GM18520 (cell line): ENCODE data around the gene IRF2BP1.
A peak's percentile ranks its signal among the peaks of the same experiment; 100 is the strongest.

Source experiments
- ATAC-seq: cut with Tn5 transposase; IDR thresholded peaks from one replicate; pipeline ENCODE4 v1.9.1; 2021; ENCODE audit not compliant: unreplicated experiment

The IRF2BP1 gene, protein sequence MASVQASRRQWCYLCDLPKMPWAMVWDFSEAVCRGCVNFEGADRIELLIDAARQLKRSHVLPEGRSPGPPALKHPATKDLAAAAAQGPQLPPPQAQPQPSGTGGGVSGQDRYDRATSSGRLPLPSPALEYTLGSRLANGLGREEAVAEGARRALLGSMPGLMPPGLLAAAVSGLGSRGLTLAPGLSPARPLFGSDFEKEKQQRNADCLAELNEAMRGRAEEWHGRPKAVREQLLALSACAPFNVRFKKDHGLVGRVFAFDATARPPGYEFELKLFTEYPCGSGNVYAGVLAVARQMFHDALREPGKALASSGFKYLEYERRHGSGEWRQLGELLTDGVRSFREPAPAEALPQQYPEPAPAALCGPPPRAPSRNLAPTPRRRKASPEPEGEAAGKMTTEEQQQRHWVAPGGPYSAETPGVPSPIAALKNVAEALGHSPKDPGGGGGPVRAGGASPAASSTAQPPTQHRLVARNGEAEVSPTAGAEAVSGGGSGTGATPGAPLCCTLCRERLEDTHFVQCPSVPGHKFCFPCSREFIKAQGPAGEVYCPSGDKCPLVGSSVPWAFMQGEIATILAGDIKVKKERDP

GRCh38 chr19:45885556-45886426 lies at the start of gene IRF2BP1:
Gene IRF2BP1, minus strand, starts transcription at chr19:45886141. Its CDS starts 367 bp downstream, at chr19:45885774.
- peak; percentile 31 for ATAC-seq

- no peak for ATAC-seq
Measured at GRCh38 chr19:45935267-45935666, 49.3 kb upstream of the IRF2BP1 start.

GRCh38 chr19:45934551-45935230 lies 48.8 kb upstream of the IRF2BP1 start:
- ATAC-seq, result no peak

- no peak for ATAC-seq
Measured at GRCh38 chr19:45933759-45934158, 47.8 kb upstream of the IRF2BP1 start.

- no peak for ATAC-seq
Measured at GRCh38 chr19:45931055-45931454, 45.1 kb upstream of the IRF2BP1 start.

DNA sequence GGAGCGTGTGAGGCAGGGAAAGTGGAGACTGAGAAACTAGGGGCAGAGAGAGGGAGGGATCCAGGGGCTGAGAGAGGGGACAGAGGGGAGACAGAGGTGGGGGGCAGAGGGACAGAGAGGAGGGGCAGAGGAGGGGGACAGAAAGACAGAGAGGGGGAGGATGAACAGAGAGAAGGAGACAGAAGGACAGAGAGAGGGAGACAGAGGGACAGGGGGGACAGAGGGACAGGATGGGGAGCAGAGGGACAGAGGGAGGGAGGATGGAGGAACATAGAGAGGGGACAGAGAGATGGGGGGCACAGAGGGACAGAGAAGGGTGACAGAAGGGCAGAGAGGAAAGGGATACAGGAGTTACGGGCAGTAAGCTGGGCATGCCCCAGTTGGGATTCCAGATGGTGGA lies 43.3 kb upstream of the IRF2BP1 start:
- ATAC-seq, result no peak

DNA sequence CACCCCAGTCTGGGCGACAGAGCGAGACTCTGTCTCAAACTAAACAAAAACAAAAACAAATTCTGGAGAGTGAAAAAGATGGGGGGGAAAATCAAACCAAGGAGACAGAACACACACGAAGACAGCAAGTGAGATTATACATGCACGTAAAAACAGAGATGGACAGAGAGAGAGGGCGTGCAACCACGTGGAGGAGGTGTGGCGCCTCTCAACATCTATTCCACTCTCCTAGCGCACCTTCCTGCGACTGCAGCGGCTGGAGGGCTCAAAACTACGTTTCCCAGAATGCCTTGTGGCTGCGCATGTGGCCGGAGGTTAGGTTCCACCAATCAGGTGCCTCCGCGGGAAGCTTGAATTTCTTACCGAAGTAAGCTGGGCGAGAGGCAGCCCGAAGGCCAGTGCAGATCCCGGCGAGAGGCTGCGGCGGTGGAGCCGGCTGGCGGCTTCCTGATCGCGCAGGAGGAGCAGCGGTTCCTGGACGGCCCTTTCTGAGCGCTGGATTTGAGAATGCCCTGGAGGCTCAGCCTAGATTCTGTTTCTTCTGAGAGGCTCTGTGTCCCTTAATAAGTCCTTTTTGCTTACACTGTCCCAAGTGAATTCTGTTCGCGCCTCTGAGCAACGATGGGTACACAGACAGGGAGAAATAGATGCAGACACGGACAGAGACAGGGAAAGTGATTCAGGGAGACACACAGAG lies 41.8 kb upstream of the IRF2BP1 start:
- ATAC-seq, result no peak

DNA sequence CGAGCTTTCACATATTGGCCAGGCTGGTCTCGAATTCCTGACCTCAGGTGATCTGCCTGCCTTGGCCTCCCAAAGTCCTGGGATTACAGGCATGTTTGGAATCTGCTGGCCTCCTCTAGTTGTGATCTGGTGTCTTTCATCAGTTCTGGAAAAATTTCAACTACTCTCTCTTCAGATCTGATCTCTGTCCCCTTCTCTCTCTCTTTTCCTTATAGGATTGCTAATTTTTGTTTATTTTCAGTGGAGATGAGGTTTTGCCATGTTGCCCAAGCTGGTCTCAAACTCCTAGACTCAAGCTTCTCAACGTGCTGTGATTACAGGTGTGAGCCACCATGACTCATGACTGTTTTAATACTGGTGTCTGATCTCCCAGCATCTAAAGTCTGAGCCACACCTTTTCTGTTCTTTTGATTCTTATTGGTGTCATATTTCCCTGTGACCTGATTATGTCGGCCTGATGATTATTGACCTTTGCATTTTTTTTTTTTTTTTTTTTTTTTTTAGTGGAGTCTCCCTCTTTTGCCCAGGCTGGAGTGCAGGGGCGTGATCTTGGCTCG lies 39.0 kb upstream of the IRF2BP1 start:
- ATAC-seq, result no peak

DNA sequence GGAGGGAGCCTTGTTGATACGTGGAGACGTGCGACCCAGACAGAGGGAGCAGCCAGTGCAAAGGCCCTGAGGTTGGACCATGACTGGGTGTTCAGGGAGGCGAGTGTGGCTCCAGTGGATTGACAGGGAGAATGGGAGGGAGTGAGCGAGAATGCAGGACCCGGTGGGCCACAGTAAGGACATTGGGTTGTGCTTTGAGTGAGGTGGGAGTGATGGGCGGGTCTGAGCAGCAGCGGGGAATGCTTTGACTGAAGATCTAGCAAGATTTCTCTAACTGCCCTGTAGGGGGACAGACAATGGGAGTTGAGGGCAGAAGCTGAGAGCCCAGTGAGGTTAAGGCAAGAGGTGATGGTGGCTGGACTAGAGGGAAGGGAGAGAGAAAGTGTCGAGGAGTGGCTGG lies 36.3 kb upstream of the IRF2BP1 start:
- ATAC-seq, result no peak

GRCh38 chr19:45920458-45920857 lies 34.5 kb upstream of the IRF2BP1 start:
- ATAC-seq, result no peak

DNA sequence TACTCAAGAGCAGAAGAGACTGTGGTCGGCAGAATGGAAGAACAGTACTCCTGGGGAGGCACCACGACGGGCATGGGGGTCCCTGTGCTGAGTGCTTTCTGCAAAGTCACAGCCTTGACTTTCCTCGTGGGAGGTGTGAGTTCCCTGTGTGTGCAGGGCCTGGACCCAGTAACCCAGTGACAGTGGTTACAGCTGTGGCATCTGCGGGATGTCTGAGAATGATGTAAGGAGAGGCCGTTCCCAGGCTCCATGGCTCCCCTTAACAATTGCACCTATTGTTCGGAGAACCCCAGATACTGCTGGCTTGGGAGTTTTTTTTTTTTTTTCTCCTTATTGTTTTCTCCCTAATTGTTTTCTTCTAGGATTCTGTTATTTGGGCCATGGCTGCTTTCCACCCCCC lies 33.7 kb upstream of the IRF2BP1 start:
- ATAC-seq, result no peak

GRCh38 chr19:45918721-45919120 lies 32.8 kb upstream of the IRF2BP1 start:
- ATAC-seq, result no peak

DNA sequence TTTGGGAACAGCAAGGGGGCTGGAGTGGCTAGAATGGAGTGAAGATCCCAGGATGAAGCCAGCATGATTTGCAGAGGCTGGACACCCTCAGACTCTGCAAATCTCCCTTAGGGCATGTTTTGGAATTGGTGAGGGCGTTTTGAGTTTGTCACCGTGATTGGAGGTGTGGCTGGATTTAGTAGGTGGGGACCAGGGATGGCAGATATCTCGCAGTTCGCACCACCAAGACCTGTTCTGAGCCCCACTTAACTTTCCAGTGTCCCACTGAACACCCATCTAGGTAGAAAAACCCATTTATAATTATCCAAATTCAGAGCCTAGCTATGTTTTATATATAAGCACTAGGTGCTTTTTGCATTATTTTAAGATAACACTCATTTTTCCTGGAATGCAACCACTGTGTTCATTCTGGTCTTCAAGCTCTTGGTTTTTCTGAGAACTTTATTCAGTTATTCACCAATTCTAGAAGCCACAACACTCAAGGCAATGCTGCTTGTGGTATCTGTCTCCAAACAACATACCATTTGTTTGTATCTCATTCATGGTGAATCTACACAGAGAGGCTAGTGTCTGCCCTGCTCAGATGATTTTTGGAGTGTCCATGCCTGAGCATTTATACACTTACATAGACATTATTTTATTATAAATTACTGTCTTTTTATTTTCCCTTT lies 31.6 kb upstream of the IRF2BP1 start:
- no peak for ATAC-seq

GRCh38 chr19:45913874-45914830 lies 28.2 kb upstream of the IRF2BP1 start, which contains the start of gene NANOS2:
Gene NANOS2, minus strand, starts transcription at chr19:45914778. Its CDS starts 85 bp downstream, at chr19:45914693.
- no peak for ATAC-seq

DNA sequence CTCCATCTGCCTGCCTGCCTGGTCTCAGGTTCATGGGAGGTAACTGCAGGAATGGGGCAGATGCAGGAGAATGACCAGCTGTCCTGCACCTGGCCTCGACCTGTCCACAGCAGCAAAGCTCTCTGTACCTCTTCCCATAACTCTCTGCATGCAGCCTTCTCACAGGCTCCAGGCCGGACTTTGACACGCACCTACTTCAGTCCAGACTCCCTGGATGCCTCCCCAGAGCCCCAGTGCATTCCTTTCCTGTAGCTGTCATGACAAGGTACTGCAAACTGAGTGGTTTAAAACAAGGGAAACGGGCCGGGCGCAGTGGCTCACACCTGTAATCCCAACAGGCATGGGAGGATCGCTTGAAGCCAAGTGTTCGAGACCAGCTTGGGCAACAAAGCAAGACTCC lies 25.4 kb upstream of the IRF2BP1 start:
- no peak for ATAC-seq

GRCh38 chr19:45908956-45909355 lies 23.0 kb upstream of the IRF2BP1 start:
- no peak for ATAC-seq

GRCh38 chr19:45906221-45906620 lies 20.3 kb upstream of the IRF2BP1 start:
- no peak for ATAC-seq

GRCh38 chr19:45905011-45905410 lies 19.1 kb upstream of the IRF2BP1 start:
- no peak for ATAC-seq
